DND-41 (cell line): ENCODE data around the gene PRXL2B.

ENCODE experiments used
- ATAC-seq: fragments of 200-7000 bp; cut with Tn5 transposase; 3 replicates; pipeline ENCODE4 v1.9.1; 2021; ENCODE audit warnings: low read depth; ENCODE audit not compliant: insufficient read depth
- DNase-seq: peaks from one replicate; pipeline ENCODE4 v3.0.0-alpha.2; 2020
- H2AFZ ChIP-seq: 2 replicates; pipeline ENCODE4 v1.6.0; 2012; ENCODE audit warnings: low read depth, low read length
- H3K27ac ChIP-seq: 2 replicates; pipeline ENCODE4 v1.5.1; 2012; ENCODE audit warnings: low read length, inconsistent platforms
- H3K27me3 ChIP-seq: fragments of 200-600 bp; sonication (generic); 2 replicates; pipeline ENCODE4 v1.6.0; 2012; ENCODE audit warnings: low read length, mild to moderate bottlenecking, inconsistent platforms; ENCODE audit not compliant: insufficient read depth, poor library complexity
- H3K36me3 ChIP-seq: 2 replicates; pipeline ENCODE4 v1.5.1; 2012; ENCODE audit warnings: low read length, inconsistent platforms; ENCODE audit not compliant: insufficient read depth
- H3K4me1 ChIP-seq: 2 replicates; pipeline ENCODE4 v1.5.1; 2012; ENCODE audit warnings: mild to moderate bottlenecking, low read length; ENCODE audit not compliant: insufficient read depth
- H3K4me2 ChIP-seq: 2 replicates; pipeline ENCODE4 v1.6.0; 2012; ENCODE audit warnings: mild to moderate bottlenecking, moderate library complexity, low read length, inconsistent platforms; ENCODE audit not compliant: insufficient read depth
- H3K4me3 ChIP-seq, 2 experiments: fragments of 200-600 bp in 1 of 2; shearing (Covaris generic) in 1 of 2; 2 replicates each; pipeline ENCODE4 v1.5.1; 2012 to 2016; ENCODE audit warnings: inconsistent platforms in 2 of 2, low read length in 2 of 2, mild to moderate bottlenecking in 2 of 2, low read depth in 1 of 2, moderate library complexity in 1 of 2
- H3K79me2 ChIP-seq: 2 replicates; pipeline ENCODE4 v1.6.0; 2012; ENCODE audit warnings: low read length, inconsistent platforms; ENCODE audit not compliant: insufficient read depth
- H3K9ac ChIP-seq: 2 replicates; pipeline ENCODE4 v1.6.0; 2012; ENCODE audit warnings: low read depth, mild to moderate bottlenecking, inconsistent platforms, low read length, moderate library complexity
- H3K9me3 ChIP-seq: 2 replicates; pipeline ENCODE4 v1.5.1; 2012; ENCODE audit warnings: low read length, moderate library complexity, mild to moderate bottlenecking, inconsistent platforms; ENCODE audit not compliant: insufficient read depth, severe bottlenecking
- H4K20me1 ChIP-seq: 2 replicates; pipeline ENCODE4 v1.6.0; 2012; ENCODE audit warnings: low read length; ENCODE audit not compliant: insufficient read depth
- EZH2 ChIP-seq: IDR thresholded peaks from 3 replicates; pipeline ENCODE4 v1.6.1; 2012; ENCODE audit warnings: borderline replicate concordance, low read depth, mild to moderate bottlenecking, moderate library complexity, low read length, inconsistent platforms; ENCODE audit not compliant: severe bottlenecking
- TF ChIP-seq, protein P1 (sequence below): IDR thresholded peaks from 2 replicates; pipeline ENCODE4 v1.5.1; 2012; ENCODE audit warnings: borderline replicate concordance, low read length, moderate library complexity, mild to moderate bottlenecking; ENCODE audit not compliant: poor library complexity, severe bottlenecking; ENCODE audit errors: extremely low read depth

PRXL2B gene

DNA sequence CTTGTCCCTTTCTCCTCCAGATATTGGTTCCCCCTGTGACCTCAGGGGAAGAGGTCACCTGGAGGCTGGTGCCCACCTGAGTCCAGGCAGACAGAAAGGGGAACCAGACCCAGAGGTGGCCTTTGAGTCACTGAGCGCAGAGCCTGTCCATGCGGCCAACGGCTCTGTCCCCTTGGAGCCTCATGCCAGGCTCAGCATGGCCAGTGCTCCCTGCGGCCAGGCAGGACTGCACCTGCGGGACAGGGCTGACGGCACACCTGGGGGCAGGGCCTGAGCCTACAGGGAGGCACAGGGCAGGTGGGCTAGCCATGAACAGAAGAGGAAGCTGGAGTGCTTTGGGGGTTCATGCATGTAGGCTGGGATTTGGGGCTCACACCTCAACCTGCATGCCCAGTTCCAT is 27.7 kb upstream of the PRXL2B start:
- Histone ChIP-seq H2AFZ (no peak overlapping the region), H3K9me3 (no peaks in the 10 kb centered on the region), H3K36me3 (no peaks in the 10 kb centered on the region), H4K20me1 (no peaks in the 10 kb centered on the region), H3K27me3 (no peaks in the 10 kb centered on the region), H3K27ac (no peak overlapping the region), H3K4me2 (no peak overlapping the region), H3K4me1 (peaks cover 31% of the 10 kb centered on the region), H3K4me3 (no peak overlapping the region), H3K79me2 (no peaks in the 10 kb centered on the region), H3K9ac (no peak overlapping the region)
- ATAC-seq (no peak), DNase-seq (no peak)
- no peak for TF ChIP-seq EZH2
- TF ChIP-seq, protein P1, sequence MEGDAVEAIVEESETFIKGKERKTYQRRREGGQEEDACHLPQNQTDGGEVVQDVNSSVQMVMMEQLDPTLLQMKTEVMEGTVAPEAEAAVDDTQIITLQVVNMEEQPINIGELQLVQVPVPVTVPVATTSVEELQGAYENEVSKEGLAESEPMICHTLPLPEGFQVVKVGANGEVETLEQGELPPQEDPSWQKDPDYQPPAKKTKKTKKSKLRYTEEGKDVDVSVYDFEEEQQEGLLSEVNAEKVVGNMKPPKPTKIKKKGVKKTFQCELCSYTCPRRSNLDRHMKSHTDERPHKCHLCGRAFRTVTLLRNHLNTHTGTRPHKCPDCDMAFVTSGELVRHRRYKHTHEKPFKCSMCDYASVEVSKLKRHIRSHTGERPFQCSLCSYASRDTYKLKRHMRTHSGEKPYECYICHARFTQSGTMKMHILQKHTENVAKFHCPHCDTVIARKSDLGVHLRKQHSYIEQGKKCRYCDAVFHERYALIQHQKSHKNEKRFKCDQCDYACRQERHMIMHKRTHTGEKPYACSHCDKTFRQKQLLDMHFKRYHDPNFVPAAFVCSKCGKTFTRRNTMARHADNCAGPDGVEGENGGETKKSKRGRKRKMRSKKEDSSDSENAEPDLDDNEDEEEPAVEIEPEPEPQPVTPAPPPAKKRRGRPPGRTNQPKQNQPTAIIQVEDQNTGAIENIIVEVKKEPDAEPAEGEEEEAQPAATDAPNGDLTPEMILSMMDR: no peak

DNA sequence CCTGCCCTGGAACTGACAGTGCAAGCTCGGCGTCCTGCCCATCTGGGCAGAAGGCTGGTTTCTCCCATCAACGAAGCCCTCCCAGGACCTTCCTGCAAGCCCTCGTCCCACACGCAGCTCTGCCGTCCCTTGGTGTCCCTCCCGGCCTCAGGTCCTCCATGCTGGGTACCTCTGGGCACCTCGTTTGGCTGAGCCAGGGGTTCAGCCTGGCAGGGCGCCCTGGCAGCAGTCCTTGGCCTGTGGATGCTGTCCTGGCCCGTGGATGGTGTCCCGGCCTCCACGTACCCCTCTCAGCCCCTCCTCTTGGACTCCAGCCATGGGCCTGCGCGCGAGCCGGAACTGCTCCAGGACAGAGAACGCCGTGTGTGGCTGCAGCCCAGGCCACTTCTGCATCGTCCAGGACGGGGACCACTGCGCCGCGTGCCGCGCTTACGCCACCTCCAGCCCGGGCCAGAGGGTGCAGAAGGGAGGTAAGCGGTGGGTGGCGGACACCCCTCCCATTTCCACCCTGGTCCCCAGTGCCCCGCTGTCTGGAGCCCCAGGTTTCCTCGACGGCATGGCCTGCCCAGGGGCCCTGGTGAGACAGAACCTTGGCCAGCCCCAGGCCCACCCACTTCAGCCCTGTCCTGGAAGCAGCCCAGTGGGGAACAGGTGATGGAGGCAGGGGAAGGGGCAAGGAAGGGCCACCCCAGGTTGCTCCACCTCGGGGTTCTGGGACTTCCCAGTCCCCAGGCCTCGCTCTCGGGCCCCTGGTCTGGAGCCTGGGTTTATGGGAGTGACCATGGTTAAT is 26.9 kb upstream of the PRXL2B start:
- DNase-seq (no peak), ATAC-seq (no peak)
- H3K79me2 ChIP-seq: no peaks in the 10 kb centered on the region
- H2AFZ ChIP-seq: no peak overlapping the region
- no peaks in the 10 kb centered on the region for H3K27me3 ChIP-seq
- no peaks in the 10 kb centered on the region for H3K9me3 ChIP-seq
- H3K36me3 ChIP-seq: no peaks in the 10 kb centered on the region
- H3K4me2 ChIP-seq: no peak overlapping the region
- TF ChIP-seq, protein P1: no peak
- TF ChIP-seq EZH2: no peak
- H3K4me1 ChIP-seq: peaks cover 31% of the 10 kb centered on the region
- H4K20me1 ChIP-seq: no peaks in the 10 kb centered on the region
- H3K27ac ChIP-seq: no peak overlapping the region
- no peak overlapping the region for H3K4me3 ChIP-seq
- no peak overlapping the region for H3K9ac ChIP-seq

DNA sequence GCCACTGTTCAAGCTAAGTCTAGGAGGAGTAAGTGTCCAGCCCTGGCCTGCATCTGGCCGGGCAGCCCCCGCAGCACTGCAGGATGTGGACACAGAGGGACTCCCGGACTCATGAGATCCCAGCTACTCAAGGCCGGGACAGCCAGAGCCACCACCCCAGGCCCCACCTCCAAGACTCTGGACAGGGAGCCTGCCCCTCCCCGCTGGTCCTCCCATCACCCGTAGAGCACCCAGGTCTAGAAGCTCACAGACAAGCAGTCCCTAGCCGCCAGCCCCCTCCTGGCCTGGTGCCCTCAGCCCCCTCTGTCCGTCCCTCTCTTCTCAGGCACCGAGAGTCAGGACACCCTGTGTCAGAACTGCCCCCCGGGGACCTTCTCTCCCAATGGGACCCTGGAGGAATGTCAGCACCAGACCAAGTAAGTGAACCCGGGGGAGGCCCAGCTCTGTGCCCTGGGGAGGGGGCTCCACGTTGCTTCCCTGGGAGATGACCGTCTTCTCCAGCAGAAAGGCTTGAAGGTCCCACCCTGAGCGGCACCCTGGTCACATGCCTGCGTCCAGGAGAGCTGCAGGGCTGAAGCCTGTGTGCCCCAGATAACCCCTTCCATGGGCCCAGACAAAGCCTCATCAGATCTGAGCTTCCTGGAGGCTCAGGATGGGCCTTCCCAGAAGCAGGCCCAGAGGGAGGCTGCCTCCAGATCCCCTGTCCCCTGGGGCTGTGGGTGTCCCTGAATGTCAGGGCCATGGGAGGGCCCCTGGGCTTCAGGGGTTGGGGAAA is 26.1 kb upstream of the PRXL2B start:
- Histone ChIP-seq H3K9me3 (no peaks in the 10 kb centered on the region), H3K4me1 (peaks cover 23% of the 10 kb centered on the region), H4K20me1 (no peaks in the 10 kb centered on the region), H3K27ac (no peak overlapping the region), H3K36me3 (no peaks in the 10 kb centered on the region), H3K27me3 (no peaks in the 10 kb centered on the region), H3K4me2 (no peak overlapping the region), H3K79me2 (no peaks in the 10 kb centered on the region), H2AFZ (no peak overlapping the region), H3K9ac (no peak overlapping the region), H3K4me3 (no peak overlapping the region)
- ATAC-seq (no peak), DNase-seq (no peak)
- TF ChIP-seq, protein P1: no peak
- TF ChIP-seq EZH2: no peak
